Measurements from ENCODE around the gene ITPKC.

Gene ITPKC

DNA sequence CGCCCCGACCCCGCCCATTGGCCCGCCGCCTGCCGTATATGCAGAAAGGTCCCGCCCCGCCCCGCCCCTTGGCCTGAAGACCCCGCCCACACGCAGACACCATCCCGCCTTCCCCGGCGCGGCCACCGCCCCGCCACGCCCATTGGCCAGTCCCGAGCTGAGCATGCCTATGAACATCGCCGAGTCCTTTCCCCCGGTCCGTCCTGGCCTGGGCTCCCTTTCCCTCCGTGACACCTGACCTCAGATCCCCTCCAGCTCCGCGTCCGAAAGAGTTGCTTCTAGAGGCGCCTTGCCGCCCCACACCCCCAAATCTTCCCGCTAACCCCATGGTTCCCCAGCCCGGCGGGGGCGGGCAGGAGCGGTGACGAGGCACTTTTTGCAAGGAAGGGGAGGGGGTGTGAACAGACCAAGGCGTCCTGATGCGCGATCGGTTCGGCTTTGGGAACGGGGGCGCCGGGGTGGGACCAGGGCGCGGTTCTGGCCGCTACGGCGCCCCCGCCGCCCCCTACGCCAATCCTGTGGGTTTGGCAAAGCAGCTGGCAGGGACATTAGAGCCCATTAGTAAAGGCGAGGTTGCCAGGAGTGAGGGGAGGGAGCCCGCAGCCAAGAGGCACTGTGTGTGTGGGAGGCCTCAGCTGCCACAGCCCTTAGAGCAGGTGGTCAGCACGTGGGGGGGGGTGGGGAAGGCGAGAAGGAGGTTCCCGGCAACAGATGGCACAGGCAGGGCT is 26.1 kb upstream of the ITPKC start:
- H3K4me1 ChIP-seq (ENCODE audit: insufficient read depth, insufficient read length): peaks cover 21% of the 10 kb centered on the region
- peaks cover 38% of the 10 kb centered on the region for H3K36me3 ChIP-seq (ENCODE audit: insufficient read depth, insufficient read length, low read length)
- peak overlapping the region; percentile 21 for H3K4me3 ChIP-seq (ENCODE audit: insufficient read length, low read depth)
- DNase-seq (ENCODE audit: low read depth, low spot score): peak; percentile 77
- no peaks in the 10 kb centered on the region for H3K9me3 ChIP-seq (ENCODE audit: insufficient read depth, low read length)
- H3K9ac ChIP-seq (ENCODE audit: insufficient read length, low read depth): peak overlapping the region; percentile 46
- no peak for TF ChIP-seq YY1 (IDR thresholded peaks at IDR 0.05; ENCODE audit: insufficient read depth, insufficient read length)
- no peak for TF ChIP-seq ZNF274 (IDR thresholded peaks at IDR 0.05; ENCODE audit: low read depth, low read length)
- TF ChIP-seq SUZ12 (IDR thresholded peaks at IDR 0.05; ENCODE audit: extremely low read depth, insufficient read depth, insufficient read length): no peak
- no peaks in the 10 kb centered on the region for H3K27me3 ChIP-seq (ENCODE audit: insufficient read depth, insufficient read length)

DNA sequence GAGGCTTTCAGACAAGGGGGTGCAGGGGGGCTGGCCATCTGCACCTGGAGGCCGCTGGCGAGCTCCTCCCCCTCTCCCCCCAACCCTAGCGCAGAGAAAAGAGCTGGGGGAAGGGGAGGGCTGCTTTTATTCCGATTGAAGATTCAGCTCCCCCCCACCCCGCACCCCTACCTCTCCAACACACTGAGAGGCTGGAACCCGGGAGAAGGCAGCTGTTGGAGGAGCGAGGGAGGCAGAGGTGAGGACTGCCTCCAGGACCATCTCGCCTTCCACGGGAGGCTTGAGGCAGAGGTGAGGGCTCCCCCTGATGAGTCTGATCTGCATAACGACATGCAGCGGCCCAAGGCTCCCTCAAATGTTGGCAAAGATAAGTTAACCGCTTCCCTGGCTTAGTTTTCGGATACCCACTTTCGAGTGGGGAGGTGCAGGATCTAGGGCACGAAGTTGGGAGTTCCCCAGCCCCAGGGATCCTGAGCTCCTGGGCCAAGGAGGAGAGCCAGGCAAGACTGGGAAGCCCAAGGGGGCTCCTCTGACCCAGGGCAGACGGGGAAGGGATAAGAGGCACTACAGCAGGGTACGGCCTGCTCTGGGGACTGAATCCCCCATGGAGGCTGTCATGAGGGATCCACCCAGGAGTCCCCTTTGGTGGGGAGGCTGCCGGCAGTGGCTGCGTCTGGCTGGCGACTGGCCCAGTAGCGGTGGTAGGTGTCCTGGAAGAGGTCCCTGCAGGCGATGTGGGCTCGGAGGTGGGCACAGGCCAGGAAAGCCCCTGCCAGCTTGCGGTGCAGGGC is 25.3 kb upstream of the ITPKC start:
- DNase-seq (ENCODE audit: low read depth, low spot score): peak; percentile 32
- peak overlapping the region; percentile 21 for H3K4me3 ChIP-seq (ENCODE audit: insufficient read length, low read depth)

DNA sequence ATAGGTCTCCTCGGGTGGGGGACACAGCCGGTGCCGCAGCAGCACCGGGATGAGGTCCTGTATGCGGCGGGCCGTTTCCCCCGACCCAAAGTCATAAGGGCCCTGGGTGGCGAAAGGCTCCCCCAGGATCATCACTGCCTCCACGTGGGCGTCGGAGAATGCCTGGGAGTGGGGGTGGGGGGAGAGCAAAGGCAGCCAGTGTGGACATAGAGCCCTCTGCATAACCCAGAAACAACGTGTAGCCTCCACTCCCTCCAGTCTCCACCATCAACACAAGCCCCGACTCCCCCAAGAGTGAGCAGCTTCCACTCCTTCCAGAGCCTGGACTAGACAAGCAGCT is 24.7 kb upstream of the ITPKC start:
- peak overlapping the region; percentile 61 for H3K9ac ChIP-seq (ENCODE audit: insufficient read length, low read depth)
- TF ChIP-seq ZNF274 (IDR thresholded peaks at IDR 0.05; ENCODE audit: low read depth, low read length): no peak
- no peak for TF ChIP-seq SUZ12 (IDR thresholded peaks at IDR 0.05; ENCODE audit: extremely low read depth, insufficient read depth, insufficient read length)
- no peak for TF ChIP-seq YY1 (IDR thresholded peaks at IDR 0.05; ENCODE audit: insufficient read depth, insufficient read length)
- no peak overlapping the region for H3K4me3 ChIP-seq (ENCODE audit: insufficient read length, low read depth)

More for the DNA sequence above, 25.3 kb upstream of the ITPKC start:
- Histone ChIP-seq H3K9ac (ENCODE audit: insufficient read length, low read depth) (peak overlapping the region; percentile 61), H3K9me3 (ENCODE audit: insufficient read depth, low read length) (no peaks in the 10 kb centered on the region), H3K4me1 (ENCODE audit: insufficient read depth, insufficient read length) (peaks cover 21% of the 10 kb centered on the region), H3K36me3 (ENCODE audit: insufficient read depth, insufficient read length, low read length) (peaks cover 35% of the 10 kb centered on the region), H3K27me3 (ENCODE audit: insufficient read depth, insufficient read length) (no peaks in the 10 kb centered on the region)
- TF ChIP-seq YY1 (IDR thresholded peaks at IDR 0.05; ENCODE audit: insufficient read depth, insufficient read length) (no peak), ZNF274 (IDR thresholded peaks at IDR 0.05; ENCODE audit: low read depth, low read length) (no peak), SUZ12 (IDR thresholded peaks at IDR 0.05; ENCODE audit: extremely low read depth, insufficient read depth, insufficient read length) (no peak)

DNA sequence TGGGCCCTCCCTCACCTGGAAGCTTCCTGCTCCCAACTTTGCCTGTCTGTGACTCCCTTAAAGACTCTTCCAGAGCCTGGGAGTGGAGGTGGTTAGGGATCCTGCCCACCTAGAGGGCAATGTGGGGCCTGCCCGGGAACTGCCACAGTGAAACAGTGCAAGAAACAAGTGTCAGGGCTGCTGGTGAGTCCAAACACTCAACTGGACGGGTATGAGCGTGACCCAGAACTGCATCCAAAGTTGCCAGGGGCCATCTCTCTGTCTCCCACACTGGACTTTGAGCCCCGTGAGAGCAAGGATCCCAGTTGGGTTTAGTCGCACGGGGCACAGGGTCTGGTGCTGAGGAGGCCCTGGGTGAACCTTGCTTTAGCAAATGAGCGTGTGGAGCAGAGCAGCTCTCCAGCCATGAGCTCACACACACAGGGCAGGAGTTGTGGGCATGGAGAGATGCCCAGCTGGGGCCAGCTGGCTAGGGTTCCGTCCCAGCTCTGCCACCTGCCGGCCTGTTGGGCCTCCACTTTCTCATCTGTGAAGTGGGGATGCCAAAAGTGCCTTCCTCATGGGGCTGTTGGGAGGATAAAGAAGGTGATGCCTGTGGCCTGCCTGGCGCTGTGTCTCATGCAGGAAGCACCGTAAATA is 23.6 kb upstream of the ITPKC start:
- H3K9ac ChIP-seq (ENCODE audit: insufficient read length, low read depth): no peak overlapping the region
- no peaks in the 10 kb centered on the region for H3K27me3 ChIP-seq (ENCODE audit: insufficient read depth, insufficient read length)
- peaks cover 31% of the 10 kb centered on the region for H3K36me3 ChIP-seq (ENCODE audit: insufficient read depth, insufficient read length, low read length)
- H3K4me3 ChIP-seq (ENCODE audit: insufficient read length, low read depth): no peak overlapping the region
- DNase-seq (ENCODE audit: low read depth, low spot score): no peak
- no peaks in the 10 kb centered on the region for H3K9me3 ChIP-seq (ENCODE audit: insufficient read depth, low read length)
- peaks cover 21% of the 10 kb centered on the region for H3K4me1 ChIP-seq (ENCODE audit: insufficient read depth, insufficient read length)
- TF ChIP-seq YY1 (IDR thresholded peaks at IDR 0.05; ENCODE audit: insufficient read depth, insufficient read length) (no peak), SUZ12 (IDR thresholded peaks at IDR 0.05; ENCODE audit: extremely low read depth, insufficient read depth, insufficient read length) (no peak), ZNF274 (IDR thresholded peaks at IDR 0.05; ENCODE audit: low read depth, low read length) (no peak)

More for the DNA sequence above, 24.7 kb upstream of the ITPKC start:
- Histone ChIP-seq H3K9me3 (ENCODE audit: insufficient read depth, low read length) (no peaks in the 10 kb centered on the region), H3K36me3 (ENCODE audit: insufficient read depth, insufficient read length, low read length) (peaks cover 32% of the 10 kb centered on the region), H3K4me1 (ENCODE audit: insufficient read depth, insufficient read length) (peaks cover 21% of the 10 kb centered on the region), H3K27me3 (ENCODE audit: insufficient read depth, insufficient read length) (no peaks in the 10 kb centered on the region)
- DNase-seq (ENCODE audit: low read depth, low spot score): no peak

DNA sequence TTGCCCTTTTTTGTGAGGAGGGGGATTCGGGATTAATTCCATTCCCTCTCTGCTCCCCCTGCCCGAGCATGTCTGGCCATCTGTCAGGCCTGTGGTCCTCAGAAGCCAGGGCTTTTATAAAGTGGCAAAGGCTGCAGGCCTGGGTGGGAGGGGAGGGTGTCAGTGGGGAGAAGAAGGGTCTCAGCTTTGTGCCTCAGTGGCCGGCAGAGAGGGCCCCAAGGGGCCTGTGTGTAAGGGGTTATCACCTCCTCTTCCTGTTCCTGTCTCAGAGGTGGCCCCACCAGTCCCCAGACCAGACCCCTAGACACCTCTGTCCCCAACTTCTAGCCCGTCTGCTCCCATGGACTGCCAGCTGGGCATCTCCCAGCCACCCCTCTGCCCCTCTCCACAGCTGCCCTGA is 23.0 kb upstream of the ITPKC start:
- Histone ChIP-seq H3K4me3 (ENCODE audit: insufficient read length, low read depth) (no peak overlapping the region), H3K27me3 (ENCODE audit: insufficient read depth, insufficient read length) (no peaks in the 10 kb centered on the region), H3K4me1 (ENCODE audit: insufficient read depth, insufficient read length) (peaks cover 19% of the 10 kb centered on the region), H3K36me3 (ENCODE audit: insufficient read depth, insufficient read length, low read length) (peaks cover 34% of the 10 kb centered on the region), H3K9me3 (ENCODE audit: insufficient read depth, low read length) (no peaks in the 10 kb centered on the region), H3K9ac (ENCODE audit: insufficient read length, low read depth) (no peak overlapping the region)
- TF ChIP-seq ZNF274 (IDR thresholded peaks at IDR 0.05; ENCODE audit: low read depth, low read length) (no peak), YY1 (IDR thresholded peaks at IDR 0.05; ENCODE audit: insufficient read depth, insufficient read length) (no peak), SUZ12 (IDR thresholded peaks at IDR 0.05; ENCODE audit: extremely low read depth, insufficient read depth, insufficient read length) (no peak)
- DNase-seq (ENCODE audit: low read depth, low spot score): no peak

DNA sequence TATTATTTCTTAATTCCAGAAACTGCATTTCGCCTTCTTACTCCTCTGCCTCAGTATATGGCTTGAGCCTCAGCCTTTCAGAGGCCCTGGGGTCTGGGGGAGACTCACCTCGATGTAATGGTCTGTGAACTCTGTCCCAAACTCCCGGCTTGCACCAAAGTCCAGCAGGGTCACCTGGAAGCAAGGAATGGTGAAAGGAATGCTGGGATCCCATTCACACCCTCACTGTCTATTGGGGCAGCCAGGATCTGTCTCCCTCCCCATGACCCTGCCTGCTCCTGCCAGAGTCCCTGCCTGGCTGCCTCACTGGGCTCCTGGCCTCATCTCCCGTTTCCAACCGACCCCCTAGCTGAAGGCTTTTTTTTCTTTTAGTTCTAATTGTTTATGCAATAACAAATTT is 21.0 kb upstream of the ITPKC start:
- H3K27me3 ChIP-seq (ENCODE audit: insufficient read depth, insufficient read length): no peaks in the 10 kb centered on the region
- H3K36me3 ChIP-seq (ENCODE audit: insufficient read depth, insufficient read length, low read length): peaks cover 43% of the 10 kb centered on the region
- H3K4me1 ChIP-seq (ENCODE audit: insufficient read depth, insufficient read length): peaks cover 11% of the 10 kb centered on the region
- no peak overlapping the region for H3K4me3 ChIP-seq (ENCODE audit: insufficient read length, low read depth)
- TF ChIP-seq ZNF274 (IDR thresholded peaks at IDR 0.05; ENCODE audit: low read depth, low read length) (no peak), YY1 (IDR thresholded peaks at IDR 0.05; ENCODE audit: insufficient read depth, insufficient read length) (no peak), SUZ12 (IDR thresholded peaks at IDR 0.05; ENCODE audit: extremely low read depth, insufficient read depth, insufficient read length) (no peak)
- H3K9me3 ChIP-seq (ENCODE audit: insufficient read depth, low read length): no peaks in the 10 kb centered on the region
- DNase-seq (ENCODE audit: low read depth, low spot score): no peak
- no peak overlapping the region for H3K9ac ChIP-seq (ENCODE audit: insufficient read length, low read depth)

DNA sequence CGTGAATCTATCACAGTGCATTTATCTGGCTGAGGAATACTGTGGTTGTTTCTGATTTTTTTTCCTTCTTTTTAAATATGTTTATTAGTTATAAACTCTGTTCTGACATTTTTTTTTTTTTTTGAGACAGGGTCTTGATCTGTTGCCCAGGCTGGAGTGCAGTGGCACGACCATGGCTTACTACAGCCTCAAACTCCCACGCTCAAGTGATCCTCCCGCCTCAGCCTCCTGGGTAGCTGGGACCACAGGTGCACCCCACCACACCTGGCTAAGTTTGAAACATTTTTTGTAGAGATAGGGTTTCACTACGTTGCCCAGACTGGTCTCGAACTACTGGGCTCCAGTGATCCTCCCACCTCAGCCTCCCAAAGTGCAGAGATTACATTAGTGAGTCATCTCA is 19.9 kb upstream of the ITPKC start:
- no peak for TF ChIP-seq ZNF274 (IDR thresholded peaks at IDR 0.05; ENCODE audit: low read depth, low read length)
- no peak for TF ChIP-seq SUZ12 (IDR thresholded peaks at IDR 0.05; ENCODE audit: extremely low read depth, insufficient read depth, insufficient read length)
- TF ChIP-seq YY1 (IDR thresholded peaks at IDR 0.05; ENCODE audit: insufficient read depth, insufficient read length): no peak
- peaks cover 50% of the 10 kb centered on the region for H3K36me3 ChIP-seq (ENCODE audit: insufficient read depth, insufficient read length, low read length)
- no peaks in the 10 kb centered on the region for H3K9me3 ChIP-seq (ENCODE audit: insufficient read depth, low read length)
- no peaks in the 10 kb centered on the region for H3K27me3 ChIP-seq (ENCODE audit: insufficient read depth, insufficient read length)
- H3K4me1 ChIP-seq (ENCODE audit: insufficient read depth, insufficient read length): peaks cover 5% of the 10 kb centered on the region
- DNase-seq (ENCODE audit: low read depth, low spot score): no peak
- H3K4me3 ChIP-seq (ENCODE audit: insufficient read length, low read depth): no peak overlapping the region
- no peak overlapping the region for H3K9ac ChIP-seq (ENCODE audit: insufficient read length, low read depth)
